VCaP (cell line): ENCODE results near the gene OR2A25.
"Not testable (repeated sequence)": the region's sequence is repeated elsewhere in the genome, so short reads cannot be mapped to it uniquely, and the experiment has no call there.

Experiments used
- H3K27ac ChIP-seq: fragments of 450-650 bp; 2 replicates; pipeline ENCODE4 v1.5.1; 2017
- TF ChIP-seq, protein P1 (sequence below): fragments of 450-650 bp; conservative IDR thresholded peaks from 2 replicates; pipeline ENCODE4 v1.5.1; 2017; ENCODE audit warnings: mild to moderate bottlenecking, moderate library complexity

The OR2A25 gene

GRCh38 chr7:144038887-144039286 lies 30.7 kb upstream of the OR2A25 start:
- no peak overlapping the region; the same call in 1 of the 2 replicates for H3K27ac ChIP-seq
- TF ChIP-seq, protein P1, sequence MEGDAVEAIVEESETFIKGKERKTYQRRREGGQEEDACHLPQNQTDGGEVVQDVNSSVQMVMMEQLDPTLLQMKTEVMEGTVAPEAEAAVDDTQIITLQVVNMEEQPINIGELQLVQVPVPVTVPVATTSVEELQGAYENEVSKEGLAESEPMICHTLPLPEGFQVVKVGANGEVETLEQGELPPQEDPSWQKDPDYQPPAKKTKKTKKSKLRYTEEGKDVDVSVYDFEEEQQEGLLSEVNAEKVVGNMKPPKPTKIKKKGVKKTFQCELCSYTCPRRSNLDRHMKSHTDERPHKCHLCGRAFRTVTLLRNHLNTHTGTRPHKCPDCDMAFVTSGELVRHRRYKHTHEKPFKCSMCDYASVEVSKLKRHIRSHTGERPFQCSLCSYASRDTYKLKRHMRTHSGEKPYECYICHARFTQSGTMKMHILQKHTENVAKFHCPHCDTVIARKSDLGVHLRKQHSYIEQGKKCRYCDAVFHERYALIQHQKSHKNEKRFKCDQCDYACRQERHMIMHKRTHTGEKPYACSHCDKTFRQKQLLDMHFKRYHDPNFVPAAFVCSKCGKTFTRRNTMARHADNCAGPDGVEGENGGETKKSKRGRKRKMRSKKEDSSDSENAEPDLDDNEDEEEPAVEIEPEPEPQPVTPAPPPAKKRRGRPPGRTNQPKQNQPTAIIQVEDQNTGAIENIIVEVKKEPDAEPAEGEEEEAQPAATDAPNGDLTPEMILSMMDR, result no peak

DNA sequence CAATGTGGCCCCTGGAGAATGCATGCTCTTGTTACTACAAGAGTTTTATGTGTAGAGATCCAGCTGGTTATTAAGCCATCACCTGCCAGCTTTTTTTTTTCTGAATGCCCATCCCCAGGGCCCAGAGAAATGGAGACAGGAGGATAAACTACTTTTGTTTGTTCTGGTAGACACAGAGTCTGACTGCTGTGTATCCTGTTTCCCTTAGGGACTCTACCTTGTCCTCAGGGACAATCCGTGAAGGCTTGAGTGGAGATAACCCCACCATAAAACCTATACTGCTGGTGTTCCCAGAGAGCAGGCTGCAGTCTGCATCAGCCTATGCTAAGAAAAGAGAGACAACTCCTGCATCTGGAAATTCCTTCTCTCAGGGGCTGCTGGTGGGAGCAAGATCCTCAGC lies 21.0 kb upstream of the OR2A25 start, which contains the start of gene OR2A5:
TSS of gene OR2A5 (plus strand) at position 301 of the 400 bp plus-strand sequence. CDS start 1,454 bp downstream, outside the sequence.
- H3K27ac ChIP-seq, result no peak within 1 kb of the TSS
- TF ChIP-seq, protein P1, result no peak

GRCh38 chr7:144049491-144049890 lies 20.1 kb upstream of the OR2A25 start:
- TF ChIP-seq, protein P1, result no peak
- H3K27ac ChIP-seq, result no peak overlapping the region

DNA sequence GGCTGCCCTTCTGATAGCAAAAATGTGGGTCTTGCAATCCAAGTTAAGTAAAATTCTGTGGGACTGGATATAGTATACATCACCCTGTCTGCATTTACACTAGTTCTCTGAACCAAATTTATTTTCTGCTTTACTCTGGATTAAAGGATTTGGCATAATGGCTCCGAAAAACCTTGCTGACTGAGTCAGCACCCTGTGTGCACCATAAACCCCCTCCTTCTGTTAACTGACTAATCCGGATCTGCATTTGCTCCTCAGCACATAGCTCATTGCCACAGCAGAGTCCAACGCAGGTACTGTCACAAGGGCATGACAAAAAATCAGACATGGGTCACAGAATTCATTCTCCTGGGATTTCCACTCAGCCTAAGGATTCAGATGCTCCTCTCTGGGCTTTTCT lies 19.5 kb upstream of the OR2A25 start:
- no peak overlapping the region for H3K27ac ChIP-seq
- TF ChIP-seq, protein P1, result no peak

- H3K27ac ChIP-seq, result not testable (repeated sequence)
Measured at GRCh38 chr7:144050884-144051283, 18.7 kb upstream of the OR2A25 start.

DNA sequence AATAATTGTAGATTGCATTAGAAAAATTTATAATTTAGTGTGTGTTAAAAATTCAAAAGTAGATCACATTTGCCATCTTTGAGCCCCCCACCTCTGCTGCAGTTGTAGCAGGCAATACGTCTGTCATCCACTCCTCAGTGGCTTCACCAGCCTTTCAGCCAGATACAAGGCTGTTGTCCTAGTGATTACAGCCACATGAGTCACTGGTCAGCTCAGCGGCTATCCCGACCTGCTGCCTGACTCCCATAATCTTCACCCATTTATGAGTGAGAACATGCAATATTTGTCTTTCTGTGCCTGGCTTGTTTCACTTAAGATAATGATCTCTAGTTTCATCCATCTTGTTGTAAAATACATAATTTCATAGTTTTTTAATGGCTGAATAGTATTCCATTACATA lies 11.7 kb upstream of the OR2A25 start:
- no peak overlapping the region for H3K27ac ChIP-seq
- TF ChIP-seq, protein P1, result no peak

DNA sequence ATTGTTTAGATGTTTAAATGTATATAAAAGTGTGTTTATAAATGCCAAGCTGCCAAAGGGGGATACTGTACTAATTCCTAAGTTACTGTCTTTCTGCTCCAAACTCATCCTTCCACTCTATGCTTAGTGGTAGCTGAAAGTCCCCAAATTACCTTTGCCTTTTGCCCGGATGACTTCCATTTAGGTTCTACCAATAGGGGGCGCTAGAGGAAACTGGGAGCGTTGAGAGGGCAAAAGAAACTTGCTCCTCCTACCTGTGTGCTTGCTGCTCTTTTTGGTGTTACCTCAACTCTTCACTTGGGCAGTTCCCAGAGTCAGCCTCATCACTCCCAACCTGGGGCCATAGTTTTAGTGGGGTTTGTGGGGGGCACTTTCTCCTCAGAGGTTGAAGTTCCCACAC lies 5.9 kb upstream of the OR2A25 start:
- TF ChIP-seq, protein P1, result 0 out of 2 replicates have a peak, but pooled peaks have one; percentile 27
- H3K27ac ChIP-seq, result no peak overlapping the region

- TF ChIP-seq, protein P1, result no peak
- H3K27ac ChIP-seq, result no peak overlapping the region
Measured at GRCh38 chr7:144069953-144070352, 342 bp downstream of the OR2A25 start.
